HuH-7.5 (cell line): ENCODE data around the gene RXRG.

Source experiments
- DNase-seq: peaks from one replicate; pipeline ENCODE4 v3.0.0; 2011; ENCODE audit warnings: low spot score

RXRG gene

GRCh38 chr1:165369255-165369848 is 75.6 kb downstream of the RXRG start:
- DNase-seq, result peak; percentile 34

- peak; percentile 63 for DNase-seq
Observed at GRCh38 chr1:165367375-165367993, 77.4 kb downstream of the RXRG start.

GRCh38 chr1:165365341-165365740 is 79.6 kb downstream of the RXRG start:
- DNase-seq, result no peak

- no peak for DNase-seq
Observed at GRCh38 chr1:165364568-165365133, 80.3 kb downstream of the RXRG start.

GRCh38 chr1:165356876-165357275 is 88.0 kb downstream of the RXRG start:
- no peak for DNase-seq

GRCh38 chr1:165355977-165356811 is 88.7 kb downstream of the RXRG start, which contains the start of gene LMX1A:
TSS of gene LMX1A (minus strand) at chr1:165356715. CDS start at chr1:165355559, 1,156 bp downstream.
- DNase-seq, result no peak

- no peak for DNase-seq
Observed at GRCh38 chr1:165355139-165355976, 89.6 kb downstream of the RXRG start.

GRCh38 chr1:165354739-165355138 is 90.2 kb downstream of the RXRG start:
- no peak for DNase-seq

- no peak for DNase-seq
Observed at GRCh38 chr1:165353731-165354671, 90.9 kb downstream of the RXRG start.

GRCh38 chr1:165352442-165353293 is 92.3 kb downstream of the RXRG start:
- DNase-seq, result no peak

- no peak for DNase-seq
Observed at GRCh38 chr1:165351863-165352441, 93.0 kb downstream of the RXRG start.
